Hepatocyte (in vitro differentiated cells): ENCODE results near the gene FGFR3. TPM values are rescaled to one million over a fixed set of nuclear protein-coding genes. Genes with fewer than 3 reads are reported as not detected.

Source experiments
- DNase-seq: peaks from one replicate; pipeline ENCODE4 v3.0.0-alpha.2; 2016; ENCODE audit warnings: low spot score
- H2AFZ ChIP-seq: fragments of 200-600 bp; sonication (generic); 2 replicates; pipeline ENCODE4 v1.6.0; 2016; ENCODE audit warnings: antibody characterized with exemption, mild to moderate bottlenecking
- H3K27ac ChIP-seq: fragments of 200-600 bp; sonication (generic); 2 replicates; pipeline ENCODE4 v1.5.1; 2016; ENCODE audit warnings: mild to moderate bottlenecking
- H3K27me3 ChIP-seq: fragments of 200-600 bp; sonication (generic); 2 replicates; pipeline ENCODE4 v1.6.1; 2016
- H3K36me3 ChIP-seq: fragments of 200-600 bp; sonication (generic); replicated peaks from 2 replicates; pipeline ENCODE4 v1.5.1; 2016; ENCODE audit warnings: low read depth; ENCODE audit not compliant: insufficient read depth
- H3K4me1 ChIP-seq: fragments of 200-600 bp; sonication (generic); 2 replicates; pipeline ENCODE4 v1.5.1; 2016; ENCODE audit warnings: mild to moderate bottlenecking, moderate library complexity; ENCODE audit not compliant: insufficient read depth
- H3K4me2 ChIP-seq: fragments of 200-600 bp; sonication (generic); 2 replicates; pipeline ENCODE4 v1.6.0; 2016
- H3K4me3 ChIP-seq: fragments of 200-600 bp; sonication (generic); 2 replicates; pipeline ENCODE4 v1.5.1; 2016; ENCODE audit warnings: mild to moderate bottlenecking
- H3K79me2 ChIP-seq: fragments of 200-600 bp; sonication (generic); 2 replicates; pipeline ENCODE4 v1.6.0; 2017; ENCODE audit warnings: mild to moderate bottlenecking
- H3K9me2 ChIP-seq: fragments of 200-600 bp; sonication (generic); replicated peaks from 2 replicates; pipeline ENCODE4 v1.6.0; 2017; ENCODE audit warnings: mild to moderate bottlenecking; ENCODE audit not compliant: insufficient read depth
- H3K9me3 ChIP-seq: fragments of 200-600 bp; sonication (generic); 2 replicates; pipeline ENCODE4 v1.5.1; 2016; ENCODE audit warnings: low read depth, mild to moderate bottlenecking
- H4K20me1 ChIP-seq: fragments of 200-600 bp; sonication (generic); 2 replicates; pipeline ENCODE4 v1.6.0; 2016; ENCODE audit warnings: mild to moderate bottlenecking; ENCODE audit not compliant: insufficient read depth, poor library complexity, severe bottlenecking
- CTCF ChIP-seq: fragments of 200-600 bp; sonication (generic); IDR thresholded peaks from 2 replicates; pipeline ENCODE4 v1.5.1; 2016; ENCODE audit warnings: antibody characterized with exemption, mild to moderate bottlenecking; ENCODE audit not compliant: poor library complexity
- EZH2 ChIP-seq: fragments of 200-600 bp; sonication (generic); IDR thresholded peaks from 2 replicates; pipeline ENCODE4 v1.6.1; 2016; ENCODE audit warnings: antibody characterized with exemption, mild to moderate bottlenecking, borderline replicate concordance
- EZH2phosphoT487 ChIP-seq: fragments of 200-600 bp; sonication (generic); IDR thresholded peaks from one replicate; pipeline ENCODE4 v1.6.1; 2018; ENCODE audit warnings: antibody characterized with exemption, mild to moderate bottlenecking, low read depth, moderate library complexity; ENCODE audit not compliant: unreplicated experiment, severe bottlenecking
- WGBS: methylation state at CpG from one replicate; pipeline ENCODE4 v1.1.6; 2016; ENCODE audit warnings: low lambda C conversion rate; ENCODE audit errors: missing lambda C conversion rate; 5-methylcytosine and 5-hydroxymethylcytosine counted together
- polyA plus RNA-seq: library from polyadenylated mRNA; unstranded; fragments of >200 nt; fragmentation: Nextera tagmentation; extraction: Ambion mirVana; gene quantifications from 2 replicates; pipeline ENCODE4 v1.2.1, GENCODE V29; 2016
- total RNA-seq: library from RNA; depleted of rRNA; stranded (reverse); fragments of >200 nt; gene quantifications from 2 replicates; pipeline ENCODE4 v1.2.3, GENCODE V29; 2014

The FGFR3 gene
- total and polyA plus RNA-seq, 2 experiments from 2014 or later, result 82.0 to 99.8 TPM

GRCh38 chr4:1749370-1749769 lies 43.7 kb upstream of the FGFR3 start:
- Histone ChIP-seq H3K4me3 (no peak overlapping the region), H3K79me2 (no peaks in the 10 kb centered on the region), H3K9me2 (no peaks in the 10 kb centered on the region), H3K27me3 (no peaks in the 10 kb centered on the region), H4K20me1 (no peaks in the 10 kb centered on the region), H3K4me2 (no peak overlapping the region), H3K9me3 (no peaks in the 10 kb centered on the region), H3K4me1 (peaks cover 28% of the 10 kb centered on the region), H2AFZ (no peak overlapping the region), H3K27ac (no peak overlapping the region), H3K36me3 (no peaks in the 10 kb centered on the region)
- no peak for DNase-seq
- no peak for TF ChIP-seq CTCF
- no peak for TF ChIP-seq EZH2phosphoT487
- no peak for TF ChIP-seq EZH2
- WGBS, result 63% methylated on average over 3 of the region's 3 CpGs

GRCh38 chr4:1749826-1750225 lies 43.3 kb upstream of the FGFR3 start:
- Histone ChIP-seq H3K9me2 (no peaks in the 10 kb centered on the region), H3K79me2 (no peaks in the 10 kb centered on the region), H3K36me3 (no peaks in the 10 kb centered on the region), H3K4me2 (no peak overlapping the region), H3K27ac (no peak overlapping the region), H4K20me1 (no peaks in the 10 kb centered on the region), H2AFZ (no peak overlapping the region), H3K9me3 (no peaks in the 10 kb centered on the region), H3K4me3 (no peak overlapping the region), H3K4me1 (peaks cover 30% of the 10 kb centered on the region), H3K27me3 (no peaks in the 10 kb centered on the region)
- 73% methylated on average over 14 of the region's 14 CpGs for WGBS
- TF ChIP-seq EZH2phosphoT487 (no peak), CTCF (no peak), EZH2 (no peak)
- DNase-seq, result no peak

GRCh38 chr4:1750381-1751154 lies 42.5 kb upstream of the FGFR3 start:
- TF ChIP-seq EZH2phosphoT487 (no peak), EZH2 (no peak), CTCF (no peak)
- no peaks in the 10 kb centered on the region for H3K36me3 ChIP-seq
- H3K9me3 ChIP-seq, result no peaks in the 10 kb centered on the region
- no peak overlapping the region for H2AFZ ChIP-seq
- H3K4me1 ChIP-seq, result peaks cover 30% of the 10 kb centered on the region
- DNase-seq, result no peak
- 92% methylated on average over 18 of the region's 18 CpGs for WGBS
- H3K4me2 ChIP-seq, result no peak overlapping the region
- H3K27ac ChIP-seq, result no peak overlapping the region
- no peaks in the 10 kb centered on the region for H3K27me3 ChIP-seq
- no peaks in the 10 kb centered on the region for H3K9me2 ChIP-seq
- H3K79me2 ChIP-seq, result no peaks in the 10 kb centered on the region
- no peak overlapping the region for H3K4me3 ChIP-seq
- no peaks in the 10 kb centered on the region for H4K20me1 ChIP-seq
